GM23338 (cell line): ENCODE data around the gene SPATA13. TPM values are rescaled to one million over a fixed set of nuclear protein-coding genes. Genes with fewer than 3 reads are reported as not detected.

ENCODE experiments used
- ATAC-seq: fragments of 200-7000 bp; cut with Tn5 transposase; 3 replicates; pipeline ENCODE4 v1.9.1; 2020
- DNase-seq: peaks from one replicate; pipeline ENCODE4 v3.0.0-alpha.2; 2015; ENCODE audit warnings: low spot score
- H2AFZ ChIP-seq: fragments of 200-600 bp; sonication (generic); 2 replicates; pipeline ENCODE4 v1.8.0; 2016; ENCODE audit warnings: antibody characterized with exemption, mild to moderate bottlenecking, moderate library complexity
- H3F3A ChIP-seq: fragments of 200-600 bp; sonication (generic); replicated peaks from 2 replicates; pipeline ENCODE4 v1.8.0; 2017; ENCODE audit warnings: antibody characterized with exemption, mixed run types, low read depth
- H3K27ac ChIP-seq: fragments of 200-600 bp; sonication (generic); 2 replicates; pipeline ENCODE4 v1.6.1; 2016; ENCODE audit warnings: low read depth
- H3K27me3 ChIP-seq: fragments of 200-600 bp; sonication (generic); 2 replicates; pipeline ENCODE4 v1.8.0; 2016; ENCODE audit warnings: mild to moderate bottlenecking, mixed run types, moderate library complexity; ENCODE audit not compliant: insufficient read depth
- H3K36me3 ChIP-seq: fragments of 200-600 bp; sonication (generic); 2 replicates; pipeline ENCODE4 v1.8.0; 2016; ENCODE audit warnings: mild to moderate bottlenecking; ENCODE audit not compliant: insufficient read depth
- H3K4me1 ChIP-seq: fragments of 200-600 bp; sonication (generic); 2 replicates; pipeline ENCODE4 v1.8.0; 2016; ENCODE audit warnings: mild to moderate bottlenecking, moderate library complexity; ENCODE audit not compliant: insufficient read depth
- H3K4me2 ChIP-seq: fragments of 200-600 bp; sonication (generic); 2 replicates; pipeline ENCODE4 v1.7.1; 2017; ENCODE audit warnings: mixed run types
- H3K4me3 ChIP-seq: fragments of 200-600 bp; sonication (generic); 2 replicates; pipeline ENCODE4 v1.6.1; 2016; ENCODE audit warnings: mixed run types
- H3K79me2 ChIP-seq: fragments of 200-600 bp; sonication (generic); replicated peaks from 2 replicates; pipeline ENCODE4 v1.8.0; 2017; ENCODE audit warnings: mild to moderate bottlenecking; ENCODE audit not compliant: insufficient read depth
- H3K9me2 ChIP-seq: fragments of 200-600 bp; sonication (generic); 2 replicates; pipeline ENCODE4 v1.8.0; 2017; ENCODE audit not compliant: insufficient read depth
- H4K20me1 ChIP-seq: fragments of 200-600 bp; sonication (generic); replicated peaks from 2 replicates; pipeline ENCODE4 v1.8.0; 2017; ENCODE audit warnings: mild to moderate bottlenecking; ENCODE audit not compliant: insufficient read depth
- H3K27ac Mint-ChIP-seq: 2 replicates; pipeline ENCODE4 v1.8.0; 2020; ENCODE audit warnings: inconsistent platforms, mild to moderate bottlenecking, moderate library complexity, mixed read lengths
- H3K27me3 Mint-ChIP-seq: 3 replicates; pipeline ENCODE4 v1.8.0; 2022; ENCODE audit warnings: low read depth, mild to moderate bottlenecking, moderate library complexity, mixed read lengths, inconsistent platforms; ENCODE audit not compliant: insufficient read depth, poor library complexity
- H3K36me3 Mint-ChIP-seq: 3 replicates; pipeline ENCODE4 v1.8.0; 2021; ENCODE audit warnings: low read depth, mild to moderate bottlenecking, inconsistent platforms, moderate library complexity, mixed read lengths
- H3K4me1 Mint-ChIP-seq: 3 replicates; pipeline ENCODE4 v1.8.0; 2020; ENCODE audit warnings: mild to moderate bottlenecking, inconsistent platforms, mixed read lengths
- H3K4me3 Mint-ChIP-seq: 3 replicates; pipeline ENCODE4 v1.8.0; 2021; ENCODE audit warnings: moderate library complexity, mild to moderate bottlenecking, inconsistent platforms, mixed read lengths
- H3K9me3 Mint-ChIP-seq: 3 replicates; pipeline ENCODE4 v1.8.0; 2020; ENCODE audit warnings: moderate library complexity, mild to moderate bottlenecking, inconsistent platforms, mixed read lengths
- CREB1 ChIP-seq: fragments of 250-450 bp; sonication (Bioruptor Pico); IDR thresholded peaks from 2 replicates; pipeline ENCODE4 v1.5.0; 2020; ENCODE audit warnings: low read depth, mild to moderate bottlenecking, moderate library complexity
- ETS1 ChIP-seq: IDR thresholded peaks from 2 replicates; pipeline ENCODE4 v1.6.1; 2016; ENCODE audit warnings: antibody characterized with exemption
- EZH2 ChIP-seq: fragments of 200-600 bp; sonication (generic); IDR thresholded peaks from one replicate; pipeline ENCODE4 v1.8.0; 2017; ENCODE audit warnings: antibody characterized with exemption, mild to moderate bottlenecking, low read depth; ENCODE audit not compliant: unreplicated experiment
- EZH2phosphoT487 ChIP-seq: fragments of 200-600 bp; sonication (generic); IDR thresholded peaks from one replicate; pipeline ENCODE4 v1.8.1; 2018; ENCODE audit warnings: antibody characterized with exemption; ENCODE audit not compliant: unreplicated experiment
- JUNB ChIP-seq: IDR thresholded peaks from one replicate; pipeline ENCODE4 v1.6.1; 2016; ENCODE audit warnings: antibody characterized with exemption; ENCODE audit not compliant: unreplicated experiment
- NANOG ChIP-seq: IDR thresholded peaks from 2 replicates; pipeline ENCODE4 v1.6.1; 2016; ENCODE audit warnings: antibody characterized with exemption, borderline replicate concordance
- POLR2AphosphoS5 ChIP-seq: IDR thresholded peaks from 2 replicates; pipeline ENCODE4 v1.6.1; 2016; ENCODE audit warnings: antibody characterized with exemption, low read depth
- STAT1 ChIP-seq: IDR thresholded peaks from one replicate; pipeline ENCODE4 v1.6.1; 2016; ENCODE audit warnings: antibody characterized with exemption; ENCODE audit not compliant: unreplicated experiment
- ZNF114 ChIP-seq: fragments of 250-450 bp; sonication (Bioruptor Pico); IDR thresholded peaks from 2 replicates; pipeline ENCODE4 v1.5.0; 2020; ENCODE audit warnings: mild to moderate bottlenecking, moderate library complexity
- ZNF331 ChIP-seq: fragments of 250-450 bp; sonication (Bioruptor Pico); IDR thresholded peaks from 2 replicates; pipeline ENCODE4 v1.5.0; 2020; ENCODE audit warnings: low read depth, mild to moderate bottlenecking, moderate library complexity
- polyA plus RNA-seq: library from polyadenylated mRNA; unstranded; fragments of >200 nt; fragmentation: Nextera tagmentation; extraction: Ambion mirVana; gene quantifications from 2 replicates; pipeline ENCODE4 v1.2.1, GENCODE V29; 2016
- total RNA-seq: library from RNA; depleted of rRNA; stranded (reverse); fragments of >200 nt; shearing (Covaris generic); gene quantifications from 2 replicates; pipeline ENCODE4 v1.2.3, GENCODE V29; 2014
- TF ChIP-seq, protein P1 (sequence below): IDR thresholded peaks from one replicate; pipeline ENCODE4 v1.6.1; 2018; ENCODE audit warnings: antibody characterized with exemption; ENCODE audit not compliant: unreplicated experiment
- TF ChIP-seq, protein P2 (sequence below), 2 experiments: fragments of 200-600 bp in 1 of 2; sonication (generic) in 1 of 2; conservative IDR thresholded peaks; 2 replicates each; pipeline versions ENCODE4 v1.5.1 to v1.6.1; 2016 to 2017; ENCODE audit warnings: antibody characterized with exemption in 2 of 2, low read depth in 2 of 2, mild to moderate bottlenecking in 2 of 2, moderate library complexity in 1 of 2
- TF ChIP-seq, protein P3 (sequence below): fragments of 250-450 bp; sonication (Bioruptor Pico); IDR thresholded peaks from 2 replicates; pipeline ENCODE4 v1.5.0; 2020; ENCODE audit warnings: mild to moderate bottlenecking, moderate library complexity

Gene SPATA13
- total and polyA plus RNA-seq, 2 experiments from 2014 or later, result 11.9 to 45.7 TPM

DNA sequence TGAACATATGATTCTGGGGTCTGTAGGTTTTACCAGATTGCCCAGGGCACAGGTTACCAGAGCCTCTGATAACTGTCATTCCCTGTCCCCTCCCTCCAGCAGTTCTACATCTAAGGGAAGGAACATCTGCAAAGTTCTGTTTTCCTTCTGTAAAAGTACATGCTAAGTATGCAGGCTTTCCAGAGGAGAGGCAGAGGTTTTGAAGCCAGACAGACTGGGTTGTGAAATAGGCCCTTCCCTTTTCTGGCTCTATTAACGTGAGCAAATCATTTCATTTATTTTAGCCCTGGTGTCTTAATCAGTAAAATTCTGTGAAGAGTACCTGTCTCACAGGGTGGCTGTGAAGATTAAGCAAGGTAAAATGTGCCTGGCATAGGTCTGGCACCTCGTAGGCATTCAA is 82.8 kb downstream of the SPATA13 start:
- Mint-ChIP-seq H3K36me3 (no peaks in the 10 kb centered on the region; the same call in 2 of the 3 replicates), H3K4me3 (no peak overlapping the region), H3K27me3 (peaks cover 3% of the 10 kb centered on the region), H3K27ac (no peak overlapping the region), H3K9me3 (no peaks in the 10 kb centered on the region), H3K4me1 (peaks cover 29% of the 10 kb centered on the region)
- Histone ChIP-seq H3F3A (no peaks in the 10 kb centered on the region), H3K79me2 (peaks cover 46% of the 10 kb centered on the region), H3K27me3 (no peaks in the 10 kb centered on the region), H3K4me3 (no peak overlapping the region), H3K9me2 (no peaks in the 10 kb centered on the region), H3K27ac (no peak overlapping the region), H3K4me2 (no peak overlapping the region), H3K4me1 (peaks cover 16% of the 10 kb centered on the region), H3K36me3 (no peaks in the 10 kb centered on the region; the same call in 1 of the 2 replicates), H2AFZ (no peak overlapping the region), H4K20me1 (peaks cover 2% of the 10 kb centered on the region; the same call in 1 of the 2 replicates)
- TF ChIP-seq, protein P1, sequence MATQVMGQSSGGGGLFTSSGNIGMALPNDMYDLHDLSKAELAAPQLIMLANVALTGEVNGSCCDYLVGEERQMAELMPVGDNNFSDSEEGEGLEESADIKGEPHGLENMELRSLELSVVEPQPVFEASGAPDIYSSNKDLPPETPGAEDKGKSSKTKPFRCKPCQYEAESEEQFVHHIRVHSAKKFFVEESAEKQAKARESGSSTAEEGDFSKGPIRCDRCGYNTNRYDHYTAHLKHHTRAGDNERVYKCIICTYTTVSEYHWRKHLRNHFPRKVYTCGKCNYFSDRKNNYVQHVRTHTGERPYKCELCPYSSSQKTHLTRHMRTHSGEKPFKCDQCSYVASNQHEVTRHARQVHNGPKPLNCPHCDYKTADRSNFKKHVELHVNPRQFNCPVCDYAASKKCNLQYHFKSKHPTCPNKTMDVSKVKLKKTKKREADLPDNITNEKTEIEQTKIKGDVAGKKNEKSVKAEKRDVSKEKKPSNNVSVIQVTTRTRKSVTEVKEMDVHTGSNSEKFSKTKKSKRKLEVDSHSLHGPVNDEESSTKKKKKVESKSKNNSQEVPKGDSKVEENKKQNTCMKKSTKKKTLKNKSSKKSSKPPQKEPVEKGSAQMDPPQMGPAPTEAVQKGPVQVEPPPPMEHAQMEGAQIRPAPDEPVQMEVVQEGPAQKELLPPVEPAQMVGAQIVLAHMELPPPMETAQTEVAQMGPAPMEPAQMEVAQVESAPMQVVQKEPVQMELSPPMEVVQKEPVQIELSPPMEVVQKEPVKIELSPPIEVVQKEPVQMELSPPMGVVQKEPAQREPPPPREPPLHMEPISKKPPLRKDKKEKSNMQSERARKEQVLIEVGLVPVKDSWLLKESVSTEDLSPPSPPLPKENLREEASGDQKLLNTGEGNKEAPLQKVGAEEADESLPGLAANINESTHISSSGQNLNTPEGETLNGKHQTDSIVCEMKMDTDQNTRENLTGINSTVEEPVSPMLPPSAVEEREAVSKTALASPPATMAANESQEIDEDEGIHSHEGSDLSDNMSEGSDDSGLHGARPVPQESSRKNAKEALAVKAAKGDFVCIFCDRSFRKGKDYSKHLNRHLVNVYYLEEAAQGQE, result no peak
- TF ChIP-seq JUNB, result no peak
- TF ChIP-seq, protein P2, sequence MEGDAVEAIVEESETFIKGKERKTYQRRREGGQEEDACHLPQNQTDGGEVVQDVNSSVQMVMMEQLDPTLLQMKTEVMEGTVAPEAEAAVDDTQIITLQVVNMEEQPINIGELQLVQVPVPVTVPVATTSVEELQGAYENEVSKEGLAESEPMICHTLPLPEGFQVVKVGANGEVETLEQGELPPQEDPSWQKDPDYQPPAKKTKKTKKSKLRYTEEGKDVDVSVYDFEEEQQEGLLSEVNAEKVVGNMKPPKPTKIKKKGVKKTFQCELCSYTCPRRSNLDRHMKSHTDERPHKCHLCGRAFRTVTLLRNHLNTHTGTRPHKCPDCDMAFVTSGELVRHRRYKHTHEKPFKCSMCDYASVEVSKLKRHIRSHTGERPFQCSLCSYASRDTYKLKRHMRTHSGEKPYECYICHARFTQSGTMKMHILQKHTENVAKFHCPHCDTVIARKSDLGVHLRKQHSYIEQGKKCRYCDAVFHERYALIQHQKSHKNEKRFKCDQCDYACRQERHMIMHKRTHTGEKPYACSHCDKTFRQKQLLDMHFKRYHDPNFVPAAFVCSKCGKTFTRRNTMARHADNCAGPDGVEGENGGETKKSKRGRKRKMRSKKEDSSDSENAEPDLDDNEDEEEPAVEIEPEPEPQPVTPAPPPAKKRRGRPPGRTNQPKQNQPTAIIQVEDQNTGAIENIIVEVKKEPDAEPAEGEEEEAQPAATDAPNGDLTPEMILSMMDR (conservative IDR thresholded peaks at IDR 0.05; ENCODE audit: low read depth in 2 of 2), result no peak
- TF ChIP-seq, protein P3, sequence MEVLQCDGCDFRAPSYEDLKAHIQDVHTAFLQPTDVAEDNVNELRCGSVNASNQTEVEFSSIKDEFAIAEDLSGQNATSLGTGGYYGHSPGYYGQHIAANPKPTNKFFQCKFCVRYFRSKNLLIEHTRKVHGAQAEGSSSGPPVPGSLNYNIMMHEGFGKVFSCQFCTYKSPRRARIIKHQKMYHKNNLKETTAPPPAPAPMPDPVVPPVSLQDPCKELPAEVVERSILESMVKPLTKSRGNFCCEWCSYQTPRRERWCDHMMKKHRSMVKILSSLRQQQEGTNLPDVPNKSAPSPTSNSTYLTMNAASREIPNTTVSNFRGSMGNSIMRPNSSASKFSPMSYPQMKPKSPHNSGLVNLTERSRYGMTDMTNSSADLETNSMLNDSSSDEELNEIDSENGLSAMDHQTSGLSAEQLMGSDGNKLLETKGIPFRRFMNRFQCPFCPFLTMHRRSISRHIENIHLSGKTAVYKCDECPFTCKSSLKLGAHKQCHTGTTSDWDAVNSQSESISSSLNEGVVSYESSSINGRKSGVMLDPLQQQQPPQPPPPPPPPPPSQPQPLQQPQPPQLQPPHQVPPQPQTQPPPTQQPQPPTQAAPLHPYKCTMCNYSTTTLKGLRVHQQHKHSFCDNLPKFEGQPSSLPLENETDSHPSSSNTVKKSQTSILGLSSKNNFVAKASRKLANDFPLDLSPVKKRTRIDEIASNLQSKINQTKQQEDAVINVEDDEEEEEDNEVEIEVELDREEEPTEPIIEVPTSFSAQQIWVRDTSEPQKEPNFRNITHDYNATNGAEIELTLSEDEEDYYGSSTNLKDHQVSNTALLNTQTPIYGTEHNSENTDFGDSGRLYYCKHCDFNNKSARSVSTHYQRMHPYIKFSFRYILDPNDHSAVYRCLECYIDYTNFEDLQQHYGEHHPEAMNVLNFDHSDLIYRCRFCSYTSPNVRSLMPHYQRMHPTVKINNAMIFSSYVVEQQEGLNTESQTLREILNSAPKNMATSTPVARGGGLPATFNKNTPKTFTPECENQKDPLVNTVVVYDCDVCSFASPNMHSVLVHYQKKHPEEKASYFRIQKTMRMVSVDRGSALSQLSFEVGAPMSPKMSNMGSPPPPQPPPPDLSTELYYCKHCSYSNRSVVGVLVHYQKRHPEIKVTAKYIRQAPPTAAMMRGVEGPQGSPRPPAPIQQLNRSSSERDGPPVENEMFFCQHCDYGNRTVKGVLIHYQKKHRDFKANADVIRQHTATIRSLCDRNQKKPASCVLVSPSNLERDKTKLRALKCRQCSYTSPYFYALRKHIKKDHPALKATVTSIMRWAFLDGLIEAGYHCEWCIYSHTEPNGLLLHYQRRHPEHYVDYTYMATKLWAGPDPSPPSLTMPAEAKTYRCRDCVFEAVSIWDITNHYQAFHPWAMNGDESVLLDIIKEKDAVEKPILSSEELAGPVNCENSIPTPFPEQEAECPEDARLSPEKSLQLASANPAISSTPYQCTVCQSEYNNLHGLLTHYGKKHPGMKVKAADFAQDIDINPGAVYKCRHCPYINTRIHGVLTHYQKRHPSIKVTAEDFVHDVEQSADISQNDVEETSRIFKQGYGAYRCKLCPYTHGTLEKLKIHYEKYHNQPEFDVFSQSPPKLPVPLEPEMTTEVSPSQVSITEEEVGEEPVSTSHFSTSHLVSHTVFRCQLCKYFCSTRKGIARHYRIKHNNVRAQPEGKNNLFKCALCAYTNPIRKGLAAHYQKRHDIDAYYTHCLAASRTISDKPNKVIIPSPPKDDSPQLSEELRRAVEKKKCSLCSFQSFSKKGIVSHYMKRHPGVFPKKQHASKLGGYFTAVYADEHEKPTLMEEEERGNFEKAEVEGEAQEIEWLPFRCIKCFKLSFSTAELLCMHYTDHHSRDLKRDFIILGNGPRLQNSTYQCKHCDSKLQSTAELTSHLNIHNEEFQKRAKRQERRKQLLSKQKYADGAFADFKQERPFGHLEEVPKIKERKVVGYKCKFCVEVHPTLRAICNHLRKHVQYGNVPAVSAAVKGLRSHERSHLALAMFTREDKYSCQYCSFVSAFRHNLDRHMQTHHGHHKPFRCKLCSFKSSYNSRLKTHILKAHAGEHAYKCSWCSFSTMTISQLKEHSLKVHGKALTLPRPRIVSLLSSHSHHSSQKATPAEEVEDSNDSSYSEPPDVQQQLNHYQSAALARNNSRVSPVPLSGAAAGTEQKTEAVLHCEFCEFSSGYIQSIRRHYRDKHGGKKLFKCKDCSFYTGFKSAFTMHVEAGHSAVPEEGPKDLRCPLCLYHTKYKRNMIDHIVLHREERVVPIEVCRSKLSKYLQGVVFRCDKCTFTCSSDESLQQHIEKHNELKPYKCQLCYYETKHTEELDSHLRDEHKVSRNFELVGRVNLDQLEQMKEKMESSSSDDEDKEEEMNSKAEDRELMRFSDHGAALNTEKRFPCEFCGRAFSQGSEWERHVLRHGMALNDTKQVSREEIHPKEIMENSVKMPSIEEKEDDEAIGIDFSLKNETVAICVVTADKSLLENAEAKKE (CRISPR knock-in tag), result no peak
- TF ChIP-seq STAT1, result no peak
- no peak for TF ChIP-seq NANOG
- no peak for TF ChIP-seq CREB1 (CRISPR knock-in tag)
- TF ChIP-seq POLR2AphosphoS5, result no peak
- no peak for TF ChIP-seq EZH2
- no peak for TF ChIP-seq ETS1
- no peak for TF ChIP-seq ZNF114 (CRISPR knock-in tag)
- TF ChIP-seq EZH2phosphoT487, result no peak
- no peak for TF ChIP-seq ZNF331 (CRISPR knock-in tag)
- no peak for DNase-seq
- no peak for ATAC-seq
